HEK293 (cell line): ENCODE results near the gene SHBG.

ENCODE experiments used
- CTCF ChIA-PET: fragments of 350-600 bp; formaldehyde crosslinking; extraction: SDS; loops from one replicate; lab custom pipeline; 2021; ENCODE audit warnings: antibody characterized with exemption; lab: Yijun Ruan, JAX
- POLR2A ChIA-PET: fragments of 300-600 bp; formaldehyde crosslinking; extraction: SDS; loops from one replicate; lab custom pipeline; 2020; ENCODE audit warnings: antibody characterized with exemption, inconsistent platforms; lab: Yijun Ruan, JAX
- H3K27ac ChIP-seq: fragments of 200-500 bp; sonication (Bioruptor generic); 2 replicates; pipeline ENCODE4 v1.5.1; 2014; ENCODE audit warnings: low read depth, low read length, control low read depth, inconsistent platforms; ENCODE audit errors: extremely low read depth
- H3K36me3 ChIP-seq, 2 experiments: fragments of 200-500 bp in 1 of 2; sonication (Bioruptor generic) in 1 of 2; 1 replicate in 1 of 2; 2 replicates in 1 of 2; pipeline ENCODE4 v1.5.1; 2014 to 2017; ENCODE audit warnings: inconsistent platforms in 2 of 2, low read length in 2 of 2; ENCODE audit not compliant: control insufficient read depth in 2 of 2, insufficient read depth in 1 of 2
- H3K4me1 ChIP-seq: fragments of 200-500 bp; sonication (Bioruptor generic); 2 replicates; pipeline ENCODE4 v1.5.1; 2014; ENCODE audit warnings: mild to moderate bottlenecking, low read length, inconsistent platforms; ENCODE audit not compliant: control insufficient read depth, insufficient read depth
- H3K4me3 ChIP-seq: 2 replicates; pipeline ENCODE4 v1.5.1; 2011; ENCODE audit warnings: low read depth, mild to moderate bottlenecking, control low read depth, low read length, moderate library complexity
- H3K9me3 ChIP-seq: fragments of 200-500 bp; sonication (Bioruptor generic); 2 replicates; pipeline ENCODE4 v1.5.1; 2014; ENCODE audit warnings: low read depth, low read length, inconsistent platforms; ENCODE audit not compliant: control insufficient read depth, insufficient read depth
- IKZF3 ChIP-seq: fragments of 450-650 bp; IDR thresholded peaks from 2 replicates; pipeline ENCODE4 v1.5.0; 2018; ENCODE audit warnings: missing biosample characterization, mild to moderate bottlenecking, missing genetic modification characterization, moderate library complexity
- KLF10 ChIP-seq: fragments of 450-650 bp; IDR thresholded peaks from 2 replicates; pipeline ENCODE4 v1.5.1; 2018; ENCODE audit warnings: missing biosample characterization, mild to moderate bottlenecking, missing genetic modification characterization
- KLF9 ChIP-seq: fragments of 450-650 bp; formaldehyde crosslinking; IDR thresholded peaks from 2 replicates; pipeline ENCODE4 v1.5.1; 2016; ENCODE audit warnings: missing biosample characterization, missing genetic modification characterization, low read depth
- SCRT2 ChIP-seq: fragments of 450-650 bp; formaldehyde crosslinking; IDR thresholded peaks from 2 replicates; pipeline ENCODE4 v1.5.1; 2016; ENCODE audit warnings: missing biosample characterization, missing genetic modification characterization
- TCF7L2 ChIP-seq: IDR thresholded peaks from 2 replicates; pipeline ENCODE4 v1.6.1; 2011; ENCODE audit warnings: low read depth, mild to moderate bottlenecking, inconsistent platforms, low read length, moderate library complexity, borderline replicate concordance
- ZEB2 ChIP-seq: fragments of 450-650 bp; formaldehyde crosslinking; IDR thresholded peaks from 2 replicates; pipeline ENCODE4 v1.5.1; 2016; ENCODE audit warnings: missing biosample characterization, missing genetic modification characterization
- ZIC2 ChIP-seq: fragments of 450-650 bp; formaldehyde crosslinking; IDR thresholded peaks from 2 replicates; pipeline ENCODE4 v1.5.1; 2016; ENCODE audit warnings: missing biosample characterization, missing genetic modification characterization
- ZNF184 ChIP-seq: fragments of 450-650 bp; IDR thresholded peaks from 2 replicates; pipeline ENCODE4 v1.5.1; 2018; ENCODE audit warnings: missing biosample characterization, mild to moderate bottlenecking, missing genetic modification characterization
- ZNF239 ChIP-seq: fragments of 450-650 bp; formaldehyde crosslinking; IDR thresholded peaks from 2 replicates; pipeline ENCODE4 v1.5.1; 2016; ENCODE audit warnings: missing biosample characterization, missing genetic modification characterization
- ZNF433 ChIP-seq: fragments of 450-650 bp; formaldehyde crosslinking; IDR thresholded peaks from 2 replicates; pipeline ENCODE4 v1.5.1; 2016; ENCODE audit warnings: missing biosample characterization, missing genetic modification characterization, low read depth
- ZNF544 ChIP-seq: fragments of 450-650 bp; formaldehyde crosslinking; IDR thresholded peaks from 2 replicates; pipeline ENCODE4 v1.5.0; 2017; ENCODE audit warnings: missing biosample characterization, missing genetic modification characterization
- ZNF600 ChIP-seq: fragments of 450-650 bp; formaldehyde crosslinking; IDR thresholded peaks from 2 replicates; pipeline ENCODE4 v1.5.1; 2016; ENCODE audit warnings: missing biosample characterization, missing genetic modification characterization
- ZNF626 ChIP-seq: fragments of 450-650 bp; sonication (Bioruptor Pico); formaldehyde crosslinking; IDR thresholded peaks from 2 replicates; pipeline ENCODE4 v1.5.1; 2018; ENCODE audit warnings: missing biosample characterization, missing genetic modification characterization, inconsistent platforms
- ZNF639 ChIP-seq: fragments of 450-650 bp; formaldehyde crosslinking; IDR thresholded peaks from 2 replicates; pipeline ENCODE4 v1.5.1; 2016; ENCODE audit warnings: missing biosample characterization, missing genetic modification characterization
- ZNF777 ChIP-seq: fragments of 450-650 bp; formaldehyde crosslinking; IDR thresholded peaks from 2 replicates; pipeline ENCODE4 v1.5.1; 2017; ENCODE audit warnings: missing biosample characterization, missing genetic modification characterization, borderline replicate concordance
- TF ChIP-seq, protein P1 (sequence below): fragments of 450-650 bp; formaldehyde crosslinking; IDR thresholded peaks from 2 replicates; pipeline ENCODE4 v1.5.1; 2017; ENCODE audit warnings: missing biosample characterization, missing genetic modification characterization
- TF ChIP-seq, protein P2 (sequence below): fragments of 450-650 bp; formaldehyde crosslinking; IDR thresholded peaks from 2 replicates; pipeline ENCODE4 v1.5.1; 2016; ENCODE audit warnings: missing biosample characterization, missing genetic modification characterization
- TF ChIP-seq, protein P3 (sequence below): fragments of 450-650 bp; formaldehyde crosslinking; IDR thresholded peaks from 2 replicates; pipeline ENCODE4 v1.5.1; 2017; ENCODE audit warnings: missing biosample characterization, missing genetic modification characterization

Gene SHBG

GRCh38 chr17:7589204-7589868 lies 40.6 kb upstream of the SHBG start:
- ChIA-PET POLR2A (interaction anchor here (1.7 to 3.1 kb wide), 2 partner anchors 9 to 98 kb away, joined by 5 to 18 read pairs; partner anchors contain the start of genes CD68 and TP53), CTCF (interaction anchor here (0.5 to 2.0 kb wide), 12 partner anchors 9 to 543 kb away, joined by 3 to 10 read pairs (median 4); partner anchors contain the start of genes CD68, TP53 and WRAP53)
- H3K9me3 ChIP-seq: no peaks in the 10 kb centered on the region
- no peak for TF ChIP-seq ZNF626 (tag by site-specific recombination)
- TF ChIP-seq TCF7L2: no peak
- no peak for TF ChIP-seq ZNF639 (tag by site-specific recombination)
- no peak for TF ChIP-seq ZEB2
- no peak for TF ChIP-seq ZNF433 (tag by site-specific recombination)
- H3K27ac ChIP-seq: no peak overlapping the region
- H3K36me3 ChIP-seq: peaks cover 33 to 86% of the 10 kb centered on the region in 2 experiments
- H3K4me3 ChIP-seq: no peak overlapping the region
- H3K4me1 ChIP-seq: no peaks in the 10 kb centered on the region; the same call in 1 of the 2 replicates

DNA sequence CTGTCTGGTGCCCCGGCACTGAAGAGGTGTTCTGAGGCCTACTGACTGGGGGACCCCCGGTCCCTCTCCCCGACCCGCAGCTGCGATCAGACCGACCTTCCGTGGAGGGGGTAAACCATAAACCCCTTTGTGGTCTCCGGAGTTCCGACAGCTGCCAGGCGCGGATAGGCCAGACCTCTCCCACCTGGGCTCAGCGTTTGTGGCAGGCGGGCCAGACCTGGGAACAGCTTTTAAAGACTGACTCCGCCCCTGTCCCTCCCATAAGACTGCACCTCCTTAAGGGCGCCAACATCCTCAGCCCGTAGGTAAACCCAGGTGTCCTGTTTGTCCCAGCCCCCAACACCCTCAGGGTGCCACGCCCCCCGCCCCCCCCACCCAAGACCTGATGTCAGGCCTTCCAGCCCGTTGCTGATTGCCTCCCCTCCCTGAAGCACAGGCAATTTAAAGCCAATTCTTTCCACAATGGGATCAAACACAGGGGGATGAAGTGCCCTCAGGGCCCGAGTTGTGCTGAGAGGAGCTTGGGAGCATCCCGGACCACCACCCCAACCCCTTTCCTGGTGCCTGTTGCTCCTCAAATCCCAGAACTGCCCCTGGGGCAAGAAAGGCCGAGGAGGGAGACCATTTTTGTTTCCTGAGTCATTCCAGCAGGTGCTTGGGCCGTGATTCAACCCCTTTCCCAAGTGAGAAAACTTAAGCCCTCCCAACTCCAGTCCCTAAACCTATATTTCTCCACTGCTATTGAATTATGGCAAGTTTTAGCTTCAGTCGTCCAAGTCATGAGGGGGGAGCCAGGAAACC lies 39.8 kb upstream of the SHBG start, which contains the start of gene SOX15:
TSS of gene SOX15 (minus strand) at position 204 of the 801 bp plus-strand sequence. CDS start 418 bp downstream, outside the sequence.
- POLR2A ChIA-PET: interaction anchor here (0.6 to 3.1 kb wide), 6 partner anchors 9 to 311 kb away, joined by 3 to 18 read pairs (median 4); partner anchors contain the start of genes CD68 and TP53
- CTCF ChIA-PET: interaction anchor here (0.6 to 2.0 kb wide), 8 partner anchors 10 to 291 kb away, joined by 3 to 10 read pairs (median 4); partner anchors contain the start of genes CD68, TP53 and WRAP53
- peak; percentile 20; the same call in 1 of the 2 replicates for TF ChIP-seq SCRT2 (tag by site-specific recombination)
- TF ChIP-seq KLF10 (tag by site-specific recombination): 0 out of 2 replicates have a peak, but pooled peaks have one; percentile 23
- no peak for TF ChIP-seq ZNF544 (tag by site-specific recombination)
- no peak for TF ChIP-seq ZNF239 (tag by site-specific recombination)
- TF ChIP-seq KLF9 (tag by site-specific recombination): peak; percentile 55; the same call in 1 of the 2 replicates
- Histone ChIP-seq H3K27ac (peak within 1 kb of the TSS; percentile 8; the same call in 1 of the 2 replicates), H3K4me1 (no peaks in the 10 kb centered on the region; the same call in 1 of the 2 replicates), H3K36me3 (peaks cover 40 to 94% of the 10 kb centered on the region in 2 experiments), H3K9me3 (no peaks in the 10 kb centered on the region), H3K4me3 (no peak within 1 kb of the TSS)

- H3K36me3 ChIP-seq: peaks cover 47 to 96% of the 10 kb centered on the region in 2 experiments
- POLR2A ChIA-PET: interaction anchor here (0.6 to 3.1 kb wide), 5 partner anchors 8 to 310 kb away, joined by 3 to 18 read pairs (median 3); partner anchors contain the start of gene CD68
Measured at GRCh38 chr17:7590743-7591142, 39.2 kb upstream of the SHBG start.

GRCh38 chr17:7591596-7591995 lies 38.3 kb upstream of the SHBG start:
- CTCF ChIA-PET: interaction anchor here (0.6 to 1.3 kb wide), 3 partner anchors 9 to 94 kb away, joined by 3 to 8 read pairs (median 3); no protein-coding TSS in a partner anchor
- H3K36me3 ChIP-seq: peaks cover 52 to 98% of the 10 kb centered on the region in 2 experiments
- H3K27ac ChIP-seq: peak overlapping the region; percentile 24; the same call in 1 of the 2 replicates
- H3K9me3 ChIP-seq: no peaks in the 10 kb centered on the region
- no peak overlapping the region for H3K4me3 ChIP-seq
- no peaks in the 10 kb centered on the region; the same call in 1 of the 2 replicates for H3K4me1 ChIP-seq
- POLR2A ChIA-PET: interaction anchor here (0.9 to 1.3 kb wide), 5 partner anchors 8 to 95 kb away, joined by 3 to 5 read pairs (median 3); partner anchors contain the start of gene MPDU1
- no peak for TF ChIP-seq ZNF777 (tag by site-specific recombination)
- TF ChIP-seq, protein P1, sequence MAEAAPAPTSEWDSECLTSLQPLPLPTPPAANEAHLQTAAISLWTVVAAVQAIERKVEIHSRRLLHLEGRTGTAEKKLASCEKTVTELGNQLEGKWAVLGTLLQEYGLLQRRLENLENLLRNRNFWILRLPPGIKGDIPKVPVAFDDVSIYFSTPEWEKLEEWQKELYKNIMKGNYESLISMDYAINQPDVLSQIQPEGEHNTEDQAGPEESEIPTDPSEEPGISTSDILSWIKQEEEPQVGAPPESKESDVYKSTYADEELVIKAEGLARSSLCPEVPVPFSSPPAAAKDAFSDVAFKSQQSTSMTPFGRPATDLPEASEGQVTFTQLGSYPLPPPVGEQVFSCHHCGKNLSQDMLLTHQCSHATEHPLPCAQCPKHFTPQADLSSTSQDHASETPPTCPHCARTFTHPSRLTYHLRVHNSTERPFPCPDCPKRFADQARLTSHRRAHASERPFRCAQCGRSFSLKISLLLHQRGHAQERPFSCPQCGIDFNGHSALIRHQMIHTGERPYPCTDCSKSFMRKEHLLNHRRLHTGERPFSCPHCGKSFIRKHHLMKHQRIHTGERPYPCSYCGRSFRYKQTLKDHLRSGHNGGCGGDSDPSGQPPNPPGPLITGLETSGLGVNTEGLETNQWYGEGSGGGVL: peak; percentile 26; the same call in 1 of the 2 replicates
- TF ChIP-seq, protein P2, sequence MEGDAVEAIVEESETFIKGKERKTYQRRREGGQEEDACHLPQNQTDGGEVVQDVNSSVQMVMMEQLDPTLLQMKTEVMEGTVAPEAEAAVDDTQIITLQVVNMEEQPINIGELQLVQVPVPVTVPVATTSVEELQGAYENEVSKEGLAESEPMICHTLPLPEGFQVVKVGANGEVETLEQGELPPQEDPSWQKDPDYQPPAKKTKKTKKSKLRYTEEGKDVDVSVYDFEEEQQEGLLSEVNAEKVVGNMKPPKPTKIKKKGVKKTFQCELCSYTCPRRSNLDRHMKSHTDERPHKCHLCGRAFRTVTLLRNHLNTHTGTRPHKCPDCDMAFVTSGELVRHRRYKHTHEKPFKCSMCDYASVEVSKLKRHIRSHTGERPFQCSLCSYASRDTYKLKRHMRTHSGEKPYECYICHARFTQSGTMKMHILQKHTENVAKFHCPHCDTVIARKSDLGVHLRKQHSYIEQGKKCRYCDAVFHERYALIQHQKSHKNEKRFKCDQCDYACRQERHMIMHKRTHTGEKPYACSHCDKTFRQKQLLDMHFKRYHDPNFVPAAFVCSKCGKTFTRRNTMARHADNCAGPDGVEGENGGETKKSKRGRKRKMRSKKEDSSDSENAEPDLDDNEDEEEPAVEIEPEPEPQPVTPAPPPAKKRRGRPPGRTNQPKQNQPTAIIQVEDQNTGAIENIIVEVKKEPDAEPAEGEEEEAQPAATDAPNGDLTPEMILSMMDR (tag by site-specific recombination): no peak
- TF ChIP-seq, protein P3, sequence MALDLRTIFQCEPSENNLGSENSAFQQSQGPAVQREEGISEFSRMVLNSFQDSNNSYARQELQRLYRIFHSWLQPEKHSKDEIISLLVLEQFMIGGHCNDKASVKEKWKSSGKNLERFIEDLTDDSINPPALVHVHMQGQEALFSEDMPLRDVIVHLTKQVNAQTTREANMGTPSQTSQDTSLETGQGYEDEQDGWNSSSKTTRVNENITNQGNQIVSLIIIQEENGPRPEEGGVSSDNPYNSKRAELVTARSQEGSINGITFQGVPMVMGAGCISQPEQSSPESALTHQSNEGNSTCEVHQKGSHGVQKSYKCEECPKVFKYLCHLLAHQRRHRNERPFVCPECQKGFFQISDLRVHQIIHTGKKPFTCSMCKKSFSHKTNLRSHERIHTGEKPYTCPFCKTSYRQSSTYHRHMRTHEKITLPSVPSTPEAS: no peak
- TF ChIP-seq ZNF184 (tag by site-specific recombination): no peak

More at GRCh38 chr17:7590743-7591142, 39.2 kb upstream of the SHBG start:
- TF ChIP-seq ZIC2 (no peak), IKZF3 (tag by site-specific recombination) (no peak), ZNF600 (0 out of 2 replicates have a peak, but pooled peaks have one; percentile 42)
- Histone ChIP-seq H3K4me3 (no peak overlapping the region), H3K9me3 (no peaks in the 10 kb centered on the region), H3K27ac (peak overlapping the region; percentile 8; the same call in 1 of the 2 replicates), H3K4me1 (no peaks in the 10 kb centered on the region; the same call in 1 of the 2 replicates)
- CTCF ChIA-PET: interaction anchor here (0.9 to 1.3 kb wide), 2 partner anchors 10 to 76 kb away, joined by 4 to 8 read pairs; no protein-coding TSS in a partner anchor
